NCI-H1092 (cell line): ENCODE results near the gene GRIN2A.

Experiments
- DNase-seq: peaks from one replicate; lab custom pipeline; 2025; lab: John Stamatoyannopoulos, UW

The GRIN2A gene

DNA sequence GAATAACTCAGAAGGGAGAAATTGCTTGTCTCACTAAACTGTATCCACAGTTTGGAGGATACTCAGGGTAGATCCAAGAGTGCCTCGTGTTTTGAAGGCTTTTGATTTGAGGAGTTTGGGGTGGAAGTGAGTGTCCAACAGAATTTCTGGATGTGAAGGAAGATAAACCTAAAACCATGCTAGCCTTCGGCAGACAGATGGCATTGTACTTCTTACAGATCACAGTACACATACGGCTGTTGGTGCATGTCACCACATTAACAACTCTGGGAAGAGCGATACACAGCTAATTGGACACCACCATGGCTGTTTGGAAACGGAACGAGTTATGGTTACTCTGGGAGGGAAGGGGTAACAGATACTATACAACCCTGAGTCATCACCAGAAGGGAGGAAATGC lies 420.4 kb downstream of the GRIN2A start:
- DNase-seq, result no peak

- no peak for DNase-seq
These were observed 424.5 kb downstream of the GRIN2A start for GRCh38 chr16:9757687-9758086.

GRCh38 chr16:9756434-9756833 lies 425.8 kb downstream of the GRIN2A start:
- no peak for DNase-seq

DNA sequence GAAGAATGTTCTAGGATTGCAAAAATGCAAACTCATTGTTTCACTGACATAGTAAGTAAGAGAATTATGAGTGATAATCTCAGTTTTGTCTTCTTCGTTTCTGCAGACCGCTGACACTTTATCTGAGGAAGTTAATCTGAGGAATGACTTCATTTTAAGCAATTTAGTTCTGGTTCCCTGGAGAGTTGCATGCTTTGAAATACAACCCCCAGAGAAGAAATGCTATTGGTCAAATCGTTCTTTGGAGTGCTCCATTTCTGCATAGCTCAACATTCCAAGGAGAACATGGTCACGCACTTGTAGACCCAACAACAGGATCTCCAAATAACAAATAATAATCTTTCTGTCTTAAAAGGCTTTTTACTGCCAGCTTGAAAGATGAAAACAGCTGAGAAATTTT lies 427.1 kb downstream of the GRIN2A start:
- DNase-seq, result no peak

- no peak for DNase-seq
These were observed 440.5 kb downstream of the GRIN2A start for GRCh38 chr16:9741776-9742175.

GRCh38 chr16:9739301-9739700 lies 442.9 kb downstream of the GRIN2A start:
- no peak for DNase-seq

GRCh38 chr16:9738690-9739089 lies 443.5 kb downstream of the GRIN2A start:
- DNase-seq, result no peak

GRCh38 chr16:9736547-9736946 lies 445.7 kb downstream of the GRIN2A start:
- DNase-seq, result no peak

- no peak for DNase-seq
These were observed 459.1 kb downstream of the GRIN2A start for GRCh38 chr16:9723136-9723535.

DNA sequence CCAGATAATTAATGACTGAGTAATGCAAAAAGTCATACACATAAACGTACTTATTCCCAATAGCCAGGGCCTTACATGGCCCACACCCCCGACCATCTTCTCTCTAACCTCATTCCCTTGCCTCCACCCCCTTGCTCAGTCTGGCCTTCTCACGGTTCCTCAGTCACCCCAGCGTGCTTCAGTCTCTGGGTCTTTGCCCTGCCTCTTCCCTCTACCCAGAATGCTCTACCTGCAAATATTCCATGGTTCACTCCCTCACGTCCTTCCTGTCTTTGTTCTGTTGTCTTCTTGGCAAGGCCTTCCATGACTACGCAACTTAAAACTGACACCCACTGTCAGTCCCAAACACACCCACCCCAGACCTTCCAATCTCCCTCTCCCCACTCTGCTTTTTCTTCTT lies 468.3 kb downstream of the GRIN2A start:
- no peak for DNase-seq

GRCh38 chr16:9713156-9713555 lies 469.1 kb downstream of the GRIN2A start:
- DNase-seq, result no peak

- no peak for DNase-seq
These were observed 473.1 kb downstream of the GRIN2A start for GRCh38 chr16:9708972-9709620.

DNA sequence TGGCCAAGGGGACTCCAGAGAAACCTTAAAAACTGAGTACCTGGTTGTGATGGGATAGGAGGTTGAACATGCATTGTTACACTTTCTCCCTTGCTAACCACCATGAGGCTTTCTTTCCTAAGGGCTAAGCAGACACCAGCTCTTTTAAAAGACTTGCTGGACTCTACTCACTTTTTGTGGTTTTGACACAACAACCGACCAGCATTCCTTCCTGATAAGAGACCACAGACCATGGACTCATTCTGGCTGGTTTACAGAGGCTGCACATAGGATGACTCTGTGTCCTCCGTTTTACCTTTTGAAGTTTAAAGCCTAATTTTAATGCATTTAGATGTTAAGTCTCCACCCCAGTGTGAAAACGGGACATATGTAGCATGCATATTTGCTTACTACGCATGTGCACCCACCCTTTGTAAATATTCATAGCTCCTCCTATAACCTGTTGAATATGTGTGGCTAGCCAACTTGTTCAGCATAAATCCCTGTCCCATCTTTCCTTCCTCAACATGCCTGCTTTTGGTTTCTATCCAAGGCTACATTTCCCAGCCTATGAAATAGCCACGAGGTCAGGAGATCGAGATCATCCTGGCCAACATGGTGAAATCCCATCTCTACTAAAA lies 475.9 kb downstream of the GRIN2A start:
- DNase-seq, result no peak

DNA sequence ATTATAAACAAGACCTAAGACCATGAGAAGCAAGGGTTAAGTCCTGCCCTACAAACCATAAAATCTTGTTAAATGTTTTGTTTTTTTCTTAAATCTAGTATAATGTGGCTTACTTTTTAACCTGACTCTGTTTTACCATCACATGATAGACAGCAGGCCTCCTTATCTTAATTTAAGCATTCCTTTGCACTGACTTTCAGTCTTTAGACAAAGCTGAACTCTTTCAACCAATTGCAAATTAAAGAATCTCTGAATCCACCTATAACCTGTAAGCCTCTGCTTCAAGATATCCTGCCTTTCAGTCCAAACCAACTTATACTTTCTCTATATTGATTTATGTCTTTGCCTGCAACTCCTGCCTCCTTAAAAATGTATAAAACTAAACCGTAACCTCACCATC lies 478.5 kb downstream of the GRIN2A start:
- DNase-seq, result no peak
